ENCODE results near the gene MAPK10. TPM values are rescaled to one million over a fixed set of nuclear protein-coding genes. Genes with fewer than 3 reads are reported as not detected.

MAPK10 gene
- total and polyA plus RNA-seq, 2 of the 8 experiments (the other 6 are each of a cell fraction or from before 2014, with no cell fraction given) = 2.5 to 3.1 TPM

GRCh38 chr4:85961887-85962286 is 398.0 kb downstream of the MAPK10 start (continued):
- TF ChIP-seq CHD7 (IDR thresholded peaks at IDR 0.05; ENCODE audit: insufficient replicate concordance, low read length) (no peak), KDM5A (IDR thresholded peaks at IDR 0.05; ENCODE audit: low read length) (no peak), USF2 (IDR thresholded peaks at IDR 0.05; ENCODE audit: low read length) (no peak), CTBP2 (IDR thresholded peaks at IDR 0.05; ENCODE audit: borderline replicate concordance, insufficient read depth, insufficient read length, low read length) (no peak), BACH1 (IDR thresholded peaks at IDR 0.05; ENCODE audit: low read length) (no peak), CREB1 (IDR thresholded peaks at IDR 0.05) (no peak), NANOG (IDR thresholded peaks at IDR 0.05; ENCODE audit: insufficient read depth, low read depth, low read length, poor library complexity, severe bottlenecking) (no peak), ASH2L (IDR thresholded peaks at IDR 0.05; ENCODE audit: low read length) (no peak), CEBPB (IDR thresholded peaks at IDR 0.05; ENCODE audit: low read depth, low read length) (no peak), CHD2 (IDR thresholded peaks at IDR 0.05; ENCODE audit: low read length) (no peak), SUZ12 (IDR thresholded peaks at IDR 0.05; ENCODE audit: low read length) (no peak), TCF12 (IDR thresholded peaks at IDR 0.05; ENCODE audit: low read depth, low read length) (no peak)
